CD1c-positive myeloid dendritic cell (primary cell): ENCODE results near the gene ADM.

Experiments
- DNase-seq: peaks from one replicate; pipeline ENCODE4 v3.0.0-alpha.2; 2016; ENCODE audit errors: extremely low spot score

ADM gene

DNA sequence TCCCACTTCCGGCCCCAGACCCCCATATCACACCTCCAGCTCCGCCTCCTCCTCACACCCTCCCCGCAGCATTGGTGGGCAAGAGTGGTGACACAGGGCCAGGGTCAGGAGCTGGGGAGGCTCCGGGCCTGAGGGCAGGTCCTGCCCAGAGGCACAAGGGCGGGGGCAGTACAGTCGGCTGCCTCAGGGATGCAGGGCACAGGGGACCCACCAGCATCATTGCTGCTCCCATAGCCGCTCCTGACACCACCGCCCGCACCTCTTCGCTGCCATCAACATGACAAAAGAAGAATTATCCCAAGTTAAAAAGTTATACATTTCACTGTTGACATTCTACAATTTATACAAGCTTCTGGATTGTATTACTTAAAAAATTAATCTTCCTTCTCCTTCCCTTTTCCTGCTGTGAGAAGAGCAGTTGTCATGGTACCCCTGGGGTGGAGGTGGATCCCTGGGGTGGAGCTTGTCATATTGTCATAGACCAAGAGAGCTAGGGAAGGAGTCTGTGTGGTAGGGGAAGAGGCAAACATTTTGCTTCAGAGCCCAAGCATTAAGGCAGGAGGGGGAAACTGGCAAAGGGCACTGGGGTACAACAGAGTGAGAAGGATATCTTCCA lies 15.0 kb upstream of the ADM start:
- DNase-seq = peak; percentile 31

DNA sequence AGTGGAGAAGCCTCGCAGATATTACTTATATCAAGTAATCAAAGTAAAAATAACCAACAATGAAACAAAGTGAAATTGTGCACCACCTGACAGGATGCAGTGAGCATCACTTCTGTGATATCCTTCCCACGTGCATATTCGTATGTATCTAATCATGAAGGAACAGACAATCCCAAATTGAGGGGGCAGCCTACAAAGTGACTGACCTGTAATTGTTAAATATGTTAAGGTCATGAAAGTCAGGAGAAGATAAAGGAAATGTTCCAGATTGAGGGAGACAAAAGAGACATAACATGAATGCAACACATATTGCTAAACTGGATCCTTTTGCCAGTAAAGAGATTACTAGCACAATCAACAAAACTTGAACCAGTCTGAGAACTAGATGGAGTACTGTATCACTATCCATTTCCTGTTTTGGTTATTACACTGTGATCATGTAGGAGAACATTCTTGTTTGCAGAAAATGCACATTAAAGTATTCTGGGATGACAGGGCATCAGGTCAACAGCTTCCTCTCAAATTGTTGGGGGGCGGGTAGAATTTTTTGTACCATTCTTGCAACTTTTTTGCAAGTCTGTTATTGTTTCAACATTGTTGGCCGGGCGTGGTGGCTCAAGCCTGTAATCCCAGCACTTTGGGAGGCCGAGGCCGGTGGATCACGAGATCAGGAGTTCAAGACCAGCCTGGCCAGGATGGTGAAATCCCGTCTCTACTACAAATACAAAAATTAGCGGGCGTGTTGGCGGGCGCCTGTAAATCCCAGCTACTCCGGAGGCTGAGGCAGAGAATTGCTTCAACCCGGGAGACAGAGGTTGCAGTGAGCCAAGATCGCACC lies 12.9 kb upstream of the ADM start:
- peak; percentile 55 for DNase-seq

DNA sequence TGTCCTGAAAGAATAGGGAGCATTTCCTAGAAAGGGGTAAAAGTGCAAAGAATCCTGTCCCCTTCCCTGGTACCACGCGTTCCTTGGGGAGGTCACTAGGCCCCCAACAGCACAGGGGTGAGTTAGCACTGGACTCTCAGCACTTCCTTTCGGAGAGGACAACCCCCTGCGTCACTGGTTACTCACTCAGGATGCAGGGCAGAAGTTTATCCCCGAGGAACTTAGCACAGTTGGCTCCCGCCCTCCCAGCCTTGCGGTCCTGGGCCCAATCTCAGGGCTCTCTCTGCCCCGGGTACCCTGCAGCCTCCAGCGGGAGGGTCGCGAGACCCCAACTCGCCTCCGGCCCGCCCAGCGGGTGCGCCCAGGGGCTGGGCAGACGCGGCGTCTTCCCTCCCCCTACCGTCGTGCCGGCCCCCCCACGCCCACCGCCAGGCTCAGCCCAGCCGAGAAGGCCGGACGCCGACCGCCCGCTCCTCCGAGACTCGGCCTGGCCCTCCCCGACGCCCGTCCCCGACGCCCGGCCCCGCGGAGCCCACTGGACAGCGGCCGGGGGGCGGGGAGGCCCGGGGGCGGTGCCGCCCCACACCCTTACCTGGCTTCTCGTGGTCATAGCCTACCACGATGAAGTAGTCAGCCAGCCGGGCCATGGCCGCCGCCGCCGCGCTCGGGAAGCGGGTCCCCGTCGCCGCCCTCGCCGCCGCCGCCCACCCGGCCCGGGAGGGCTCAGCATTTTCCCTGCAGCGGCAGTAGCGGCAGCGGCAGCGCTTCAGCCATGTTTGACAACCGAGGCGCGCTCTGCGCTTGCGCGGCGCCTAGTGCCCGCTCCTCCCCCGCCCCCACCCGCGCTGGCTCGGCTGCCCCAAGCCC lies 11.2 kb upstream of the ADM start, which contains the start of gene SBF2:
Gene SBF2, minus strand, starts transcription at position 797 of the 867 bp plus-strand sequence. Its CDS starts 150 bp downstream, at position 647.
- DNase-seq = peak; percentile 90

DNA sequence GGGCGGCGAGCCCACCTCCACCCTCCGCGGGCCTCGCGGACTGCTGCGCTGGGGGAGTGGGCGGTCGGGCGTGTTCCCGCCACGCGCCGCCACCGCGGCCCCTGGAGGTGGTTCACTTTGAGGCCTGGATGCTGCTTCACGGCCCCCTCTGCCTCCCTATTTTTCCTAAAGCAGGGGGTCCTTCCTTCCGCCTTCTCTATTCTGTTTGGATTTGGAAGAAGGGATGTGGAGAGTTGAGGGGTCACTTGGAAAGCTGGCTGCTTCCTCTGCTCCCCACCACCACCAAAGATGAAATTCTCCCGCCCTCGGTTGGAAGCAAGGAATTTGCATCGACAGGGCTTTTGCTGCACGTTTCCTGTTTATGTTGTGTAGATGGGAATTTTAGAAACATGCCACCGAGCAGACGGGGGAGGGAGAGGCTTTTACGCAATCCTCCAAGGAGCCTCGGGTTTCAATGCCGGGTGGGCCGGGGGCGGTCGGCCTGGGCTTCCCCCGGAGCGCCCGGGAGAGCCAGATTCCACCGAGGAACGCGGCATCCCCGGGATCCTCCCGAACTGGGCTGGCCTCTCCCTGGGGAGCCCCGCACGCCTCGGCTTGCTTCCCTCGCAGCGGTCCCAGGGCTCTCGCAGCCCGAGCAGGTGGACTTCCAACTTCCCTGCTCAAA lies 10.5 kb upstream of the ADM start:
- peak; percentile 66 for DNase-seq

DNA sequence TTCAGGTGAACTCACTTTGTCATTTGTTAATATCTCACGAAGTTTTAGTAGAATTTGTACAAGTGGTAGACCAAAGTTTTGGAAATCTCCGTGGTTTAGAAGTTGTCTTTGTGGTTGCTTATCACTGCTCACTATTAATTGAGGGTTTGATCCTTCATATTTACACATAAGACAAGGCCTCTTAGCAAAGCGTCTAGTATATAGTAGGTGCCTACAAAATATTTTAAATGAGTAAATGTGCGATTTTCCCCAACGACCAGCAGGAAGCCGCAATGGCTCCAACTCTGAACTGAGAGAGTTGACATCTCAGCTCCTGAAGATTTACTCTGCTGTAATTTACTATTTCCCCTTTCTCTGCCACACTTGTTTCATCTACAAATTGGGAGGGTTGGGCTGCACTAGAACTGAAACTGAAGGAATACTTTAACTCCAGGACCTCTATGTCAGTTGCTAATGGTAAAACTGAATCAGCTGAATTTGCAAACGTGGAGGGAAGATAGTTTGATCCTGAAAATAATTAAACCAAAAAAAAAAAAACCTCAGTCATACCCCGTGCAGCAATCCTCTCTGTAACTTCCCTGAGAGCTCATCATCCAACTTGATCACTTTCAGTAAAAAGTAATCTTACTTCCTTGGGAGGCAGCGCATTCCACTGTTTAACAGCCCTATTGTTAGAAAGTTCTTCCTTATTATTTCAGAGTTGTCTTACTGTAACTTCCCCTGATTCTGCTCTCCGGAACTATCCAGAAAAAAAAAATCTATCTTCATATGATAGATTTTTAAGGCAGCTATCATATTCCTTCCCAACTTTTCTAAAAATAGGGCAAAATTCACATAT lies 9.6 kb upstream of the ADM start:
- DNase-seq = peak; percentile 56

DNA sequence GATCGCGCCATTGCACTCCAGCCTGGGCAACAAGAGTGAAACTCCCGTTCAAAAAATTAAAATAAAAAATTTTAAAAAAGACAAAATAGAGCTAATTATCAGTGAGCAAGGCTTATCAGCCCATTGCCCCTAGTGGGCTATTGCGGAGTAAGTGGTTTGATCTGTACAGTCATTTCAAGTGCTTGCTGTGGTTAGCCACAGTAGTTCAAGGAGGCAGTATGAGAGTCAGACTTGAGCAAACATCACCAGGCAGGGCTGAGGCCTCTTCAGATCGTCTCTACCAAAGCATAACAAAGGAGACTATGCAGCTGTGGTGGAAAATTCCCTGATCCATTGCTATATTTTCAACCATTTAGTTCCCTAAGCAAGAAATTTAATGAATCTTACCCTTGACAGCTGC lies 6.5 kb upstream of the ADM start:
- peak; percentile 42 for DNase-seq

DNA sequence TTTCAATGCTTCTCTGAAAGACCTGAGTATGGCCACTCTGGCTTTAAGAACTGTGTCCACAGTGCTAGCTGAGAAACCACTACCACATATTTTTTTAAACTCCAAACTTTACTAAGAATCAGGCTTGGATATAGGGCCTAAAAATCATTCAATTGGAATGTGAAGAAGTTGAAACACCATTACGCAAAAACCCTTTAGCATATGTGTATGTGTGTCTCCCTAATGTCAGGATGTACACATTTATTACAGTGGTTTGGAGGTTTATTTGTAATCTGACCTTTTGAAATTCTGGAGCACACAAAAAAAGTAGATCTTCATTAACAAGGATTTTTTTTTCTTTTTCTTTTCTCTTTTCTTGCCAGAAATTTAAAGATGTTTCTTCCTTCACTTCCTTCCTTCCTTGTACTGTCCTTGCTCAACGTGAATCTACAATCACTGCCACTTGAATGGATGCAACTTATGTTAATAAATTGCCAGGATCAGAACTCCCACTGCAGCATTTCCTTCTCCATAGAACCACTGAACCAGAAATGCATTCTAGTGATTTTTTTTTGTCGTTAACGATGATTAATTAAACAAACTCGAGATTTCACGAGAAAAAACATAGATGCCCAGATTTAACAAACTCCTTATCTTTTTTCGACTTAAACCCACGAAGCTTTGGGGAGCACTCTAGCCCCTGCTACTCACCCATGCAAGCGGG lies 3.1 kb upstream of the ADM start:
- no peak for DNase-seq

DNA sequence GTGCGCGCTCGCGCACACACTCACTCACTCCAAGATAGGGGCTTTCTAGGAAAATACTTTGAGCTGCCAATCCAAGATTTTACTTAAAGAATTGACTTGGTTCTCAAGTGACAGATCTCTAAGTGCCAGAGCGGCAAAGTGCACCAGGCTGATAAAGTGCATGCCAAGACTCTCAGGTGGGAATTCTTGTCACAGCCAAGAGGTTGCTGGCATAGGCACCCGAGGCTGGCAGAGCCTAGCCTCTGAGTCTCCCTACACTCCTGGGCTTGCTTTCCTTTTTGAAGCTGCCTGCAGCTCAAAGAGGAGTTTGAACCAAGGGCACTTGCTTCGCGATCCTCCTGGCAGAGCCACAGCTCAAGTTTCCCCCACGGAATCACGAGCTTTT lies 2.5 kb upstream of the ADM start:
- no peak for DNase-seq

DNA sequence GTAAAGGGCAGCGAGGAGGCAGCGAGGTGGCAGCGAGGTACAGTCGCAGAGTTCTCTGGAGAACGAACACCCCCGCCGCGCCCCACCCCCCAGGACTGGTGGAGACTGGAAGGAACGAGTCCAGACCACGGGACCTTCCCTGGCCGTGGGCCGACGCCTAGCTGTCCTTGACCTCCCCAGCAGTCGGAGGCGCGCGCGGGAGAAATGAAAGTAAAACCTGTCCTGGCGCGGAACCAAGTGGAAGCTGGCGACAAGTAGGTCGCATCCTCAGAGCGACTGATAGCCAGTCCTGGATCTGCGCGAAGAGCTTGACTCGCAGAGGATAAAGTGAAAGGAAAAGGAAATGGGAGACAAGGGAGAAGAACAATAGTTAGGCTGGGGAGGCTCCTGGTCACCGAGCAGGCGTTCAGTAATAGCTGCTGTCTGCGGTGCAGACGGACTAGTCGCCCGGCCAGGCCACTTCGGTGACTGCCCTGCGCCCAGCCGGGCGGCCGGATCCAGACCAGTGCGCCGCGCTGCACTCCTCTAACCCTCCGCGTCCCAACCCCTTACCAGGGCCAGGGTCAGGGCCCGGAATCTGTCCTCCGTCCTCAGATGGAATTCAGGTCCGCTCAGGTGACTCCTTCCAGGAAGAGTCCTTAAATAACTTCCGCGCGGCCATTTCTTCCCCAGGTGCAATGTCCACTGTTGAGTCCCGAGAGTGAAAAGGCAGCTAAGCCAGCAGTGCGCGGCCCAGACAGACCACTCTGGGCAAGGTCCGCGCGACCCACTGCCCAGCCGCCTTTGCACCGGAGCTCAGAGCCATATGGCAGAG lies 1.9 kb upstream of the ADM start:
- peak; percentile 94 for DNase-seq

DNA sequence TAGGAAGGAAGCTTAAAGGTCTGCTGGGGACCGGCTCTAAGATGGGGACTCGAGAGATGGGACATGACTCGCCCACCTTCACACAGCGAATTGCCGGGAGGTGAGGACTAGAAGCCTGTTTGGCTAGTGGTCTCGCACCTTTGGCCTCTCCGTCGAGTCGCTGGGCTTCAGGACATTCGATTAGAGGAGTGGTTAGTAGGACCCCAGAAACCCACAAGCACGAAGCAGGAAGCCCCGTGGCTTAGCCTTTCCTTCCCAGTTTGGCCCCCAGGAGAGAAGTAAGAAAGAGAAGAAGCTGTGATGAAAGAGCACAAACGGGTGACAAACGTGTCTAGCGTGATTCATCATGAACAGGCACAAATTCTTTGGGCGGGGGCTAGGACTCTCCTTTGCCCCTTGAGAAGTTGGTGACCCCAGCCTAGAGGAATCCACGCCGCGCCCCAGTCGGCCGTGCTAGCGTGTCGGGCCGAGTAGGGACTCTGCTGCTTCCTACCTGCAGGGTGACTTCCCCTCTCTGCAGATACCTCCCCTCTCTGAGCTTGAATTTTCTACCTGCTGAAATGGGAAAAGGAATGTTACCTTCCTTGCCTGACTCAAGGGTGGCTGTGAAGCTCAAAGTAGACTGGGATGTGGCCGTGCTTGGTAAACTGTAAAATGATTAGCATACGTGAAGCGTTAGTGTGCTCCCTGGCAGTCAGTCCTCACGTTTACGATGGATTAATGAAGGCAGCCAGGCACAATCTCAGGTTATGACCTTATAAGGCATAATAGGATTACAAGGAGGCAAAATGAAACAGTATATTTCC lies 1.1 kb upstream of the ADM start:
- peak; percentile 83 for DNase-seq

DNA sequence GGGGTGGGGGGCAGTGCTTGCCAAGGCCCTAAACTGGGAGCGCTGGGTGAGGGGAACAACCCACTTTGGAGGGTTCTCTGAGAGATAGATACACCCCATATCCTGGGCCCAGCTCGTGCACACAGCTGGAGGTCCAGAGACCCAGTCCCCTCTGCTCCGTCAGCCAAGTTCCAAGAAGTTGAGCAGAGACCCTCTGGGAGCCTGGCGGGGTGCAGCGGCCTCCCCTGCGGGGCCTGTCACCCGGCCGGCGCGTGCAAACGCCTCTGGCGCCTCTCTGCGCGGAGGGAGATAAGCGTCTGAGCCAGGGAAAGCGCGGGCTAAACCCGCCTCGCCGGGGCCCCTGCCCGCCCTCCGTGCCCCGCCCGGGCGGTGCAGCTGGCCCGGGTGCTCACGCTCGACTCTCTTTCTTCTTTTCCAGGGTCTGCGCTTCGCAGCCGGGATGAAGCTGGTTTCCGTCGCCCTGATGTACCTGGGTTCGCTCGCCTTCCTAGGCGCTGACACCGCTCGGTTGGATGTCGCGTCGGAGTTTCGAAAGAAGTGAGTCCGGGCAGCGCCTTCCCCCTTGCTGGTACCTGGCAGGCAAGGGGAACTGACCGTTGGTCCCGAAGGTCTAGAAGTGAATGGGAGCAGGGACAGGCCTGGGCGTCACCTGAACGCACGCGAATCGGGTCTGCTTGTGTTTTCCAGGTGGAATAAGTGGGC lies 540 bp downstream of the ADM start:
- DNase-seq = peak; percentile 49

DNA sequence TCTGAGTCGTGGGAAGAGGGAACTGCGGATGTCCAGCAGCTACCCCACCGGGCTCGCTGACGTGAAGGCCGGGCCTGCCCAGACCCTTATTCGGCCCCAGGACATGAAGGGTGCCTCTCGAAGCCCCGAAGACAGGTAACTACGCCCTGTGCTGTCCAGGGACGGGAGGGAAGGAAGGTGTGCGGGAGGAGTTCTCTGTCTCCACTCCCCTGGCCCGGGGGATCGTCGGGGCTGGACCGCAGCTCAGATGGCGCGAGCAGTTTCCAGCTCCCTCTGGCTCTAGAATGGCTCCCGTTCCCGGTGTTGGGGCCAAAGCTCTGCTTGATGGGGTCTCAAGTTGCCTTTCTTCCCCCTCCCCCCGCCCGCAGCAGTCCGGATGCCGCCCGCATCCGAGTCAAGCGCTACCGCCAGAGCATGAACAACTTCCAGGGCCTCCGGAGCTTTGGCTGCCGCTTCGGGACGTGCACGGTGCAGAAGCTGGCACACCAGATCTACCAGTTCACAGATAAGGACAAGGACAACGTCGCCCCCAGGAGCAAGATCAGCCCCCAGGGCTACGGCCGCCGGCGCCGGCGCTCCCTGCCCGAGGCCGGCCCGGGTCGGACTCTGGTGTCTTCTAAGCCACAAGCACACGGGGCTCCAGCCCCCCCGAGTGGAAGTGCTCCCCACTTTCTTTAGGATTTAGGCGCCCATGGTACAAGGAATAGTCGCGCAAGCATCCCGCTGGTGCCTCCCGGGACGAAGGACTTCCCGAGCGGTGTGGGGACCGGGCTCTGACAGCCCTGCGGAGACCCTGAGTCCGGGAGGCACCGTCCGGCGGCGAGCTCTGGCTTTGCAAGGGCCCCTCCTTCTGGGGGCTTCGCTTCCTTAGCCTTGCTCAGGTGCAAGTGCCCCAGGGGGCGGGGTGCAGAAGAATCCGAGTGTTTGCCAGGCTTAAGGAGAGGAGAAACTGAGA lies 1.4 kb downstream of the ADM start:
- no peak for DNase-seq

DNA sequence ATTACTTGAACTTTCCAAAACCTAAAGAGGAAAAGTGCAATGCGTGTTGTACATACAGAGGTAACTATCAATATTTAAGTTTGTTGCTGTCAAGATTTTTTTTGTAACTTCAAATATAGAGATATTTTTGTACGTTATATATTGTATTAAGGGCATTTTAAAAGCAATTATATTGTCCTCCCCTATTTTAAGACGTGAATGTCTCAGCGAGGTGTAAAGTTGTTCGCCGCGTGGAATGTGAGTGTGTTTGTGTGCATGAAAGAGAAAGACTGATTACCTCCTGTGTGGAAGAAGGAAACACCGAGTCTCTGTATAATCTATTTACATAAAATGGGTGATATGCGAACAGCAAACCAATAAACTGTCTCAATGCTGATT lies 2.1 kb downstream of the ADM start:
- no peak for DNase-seq

DNA sequence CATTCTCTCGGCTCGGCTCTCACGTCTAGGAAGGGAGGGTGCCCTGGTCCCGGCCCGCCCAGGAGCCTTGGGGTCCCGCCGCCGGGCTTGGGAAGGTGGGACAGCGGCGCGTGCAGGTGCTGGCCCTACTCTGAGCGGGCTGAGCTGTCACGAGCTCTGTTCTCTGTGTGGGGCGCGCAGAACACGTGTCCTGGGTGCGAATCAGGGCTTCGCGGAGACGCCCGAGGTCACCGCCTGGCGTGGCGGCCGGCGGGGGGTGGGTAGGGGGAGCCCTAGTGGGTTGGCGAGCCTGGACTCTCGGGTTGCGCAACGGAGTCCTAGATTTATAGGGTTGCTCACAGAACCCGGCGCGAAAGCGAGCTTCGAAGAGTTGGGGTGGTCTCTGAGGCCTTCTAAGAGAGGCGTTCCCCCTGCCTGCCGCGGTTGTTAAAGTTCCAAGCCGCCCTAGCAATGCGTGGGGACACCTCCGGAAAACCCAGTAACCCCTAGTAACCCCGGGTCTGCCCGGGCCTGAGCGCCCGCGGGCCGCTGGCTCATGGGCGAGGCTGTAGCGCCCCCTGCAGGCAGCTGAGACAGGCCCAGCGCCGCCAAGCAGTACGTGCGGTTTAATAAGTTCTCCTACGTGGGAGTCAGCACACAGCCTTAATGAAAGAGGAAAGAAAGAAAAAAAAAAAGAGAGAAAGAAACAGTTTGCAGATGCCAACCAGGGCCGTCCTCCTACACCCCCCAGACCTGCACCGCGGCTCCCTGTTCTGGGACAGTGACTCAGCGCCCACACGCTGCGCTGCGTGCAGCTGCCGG lies 2.7 kb downstream of the ADM start:
- DNase-seq = peak; percentile 92

DNA sequence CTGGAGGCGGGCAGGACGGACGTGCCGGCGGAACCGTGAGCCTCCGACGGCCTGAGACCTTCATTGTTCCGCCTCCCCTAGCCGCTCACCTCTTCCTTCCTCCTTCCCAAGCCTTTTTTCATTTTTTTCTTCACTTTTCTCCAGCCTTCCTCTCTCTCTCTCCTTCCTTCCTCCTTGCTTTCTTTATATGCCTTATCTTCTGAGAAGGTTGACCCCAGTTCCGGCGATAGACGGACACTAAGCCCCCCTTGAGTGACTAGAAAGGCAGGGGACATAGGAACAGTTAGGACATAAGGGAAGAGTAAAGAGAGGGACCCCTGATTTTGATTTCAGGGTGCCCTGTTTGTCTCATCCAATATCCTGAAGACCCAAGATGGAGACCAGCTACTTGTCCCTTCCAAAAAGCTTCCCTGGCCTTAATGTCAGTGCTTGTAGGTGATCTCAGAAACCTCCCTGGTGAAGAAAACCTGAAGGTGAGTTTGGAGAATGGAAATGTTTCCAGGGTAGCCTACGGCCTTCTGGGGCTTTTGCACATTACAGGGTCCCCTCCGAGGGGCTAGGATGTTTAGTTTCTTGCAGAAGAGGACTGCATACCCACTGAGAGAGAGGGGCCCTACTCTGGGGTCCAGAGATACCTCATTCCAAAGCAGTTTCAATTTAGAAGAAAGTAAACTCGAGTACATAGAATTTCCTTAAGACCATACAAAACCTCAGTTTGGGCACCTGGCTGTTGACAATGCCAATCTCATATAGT lies 3.5 kb downstream of the ADM start:
- DNase-seq = no peak
